HCT116 (cell line): ENCODE results near the gene SIRT7. TPM values are rescaled to one million over a fixed set of nuclear protein-coding genes. Genes with fewer than 3 reads are reported as not detected.

Experiments used
- ATAC-seq: fragments of 200-7000 bp; cut with Tn5 transposase; 2 replicates; pipeline ENCODE4 v1.9.1; 2020; ENCODE audit warnings: mild to moderate bottlenecking, moderate library complexity
- BruUV-seq: library from RNA; stranded (reverse); fragments of 400-500 nt; replicated peaks from 2 replicates; lab custom pipeline; 2021; lab: Mats Ljungman, UMichigan
- CTCF ChIA-PET: fragments of 300-600 bp; sonication (Branson Sonifier 250); formaldehyde crosslinking; loops from one replicate; lab custom pipeline; 2021; ENCODE audit warnings: antibody characterized with exemption; lab: Charles Lee
- POLR2A ChIA-PET: fragments of 300-600, 350-600 bp; sonication (Branson Sonifier 250); formaldehyde crosslinking; loops from one replicate; lab custom pipeline; 2021; ENCODE audit warnings: antibody characterized with exemption; lab: Charles Lee
- RAD21 ChIA-PET, 2 experiments: fragments of 300-600 bp; sonication (Branson Sonifier 250); formaldehyde crosslinking; loops; one replicate each; lab custom pipeline; 2023; ENCODE audit warnings: low total read pairs in 2 of 2; ENCODE audit not compliant: uncharacterized antibody in 2 of 2, unreplicated experiment in 2 of 2, low non-redundant PET in 1 of 2; lab: Charles Lee
- DNase-seq: peaks from one replicate; pipeline ENCODE4 v3.0.0-alpha.2; 2010; ENCODE audit warnings: low read depth, low spot score
- H2AFZ ChIP-seq: fragments of 200-600 bp; shearing (Covaris generic), sonication (generic); 2 replicates; pipeline ENCODE4 v1.6.1; 2017; ENCODE audit warnings: low read depth, mixed run types, mixed read lengths, antibody characterized with exemption, low read length; ENCODE audit not compliant: poor library complexity, severe bottlenecking
- H3K27ac ChIP-seq: 2 replicates; pipeline ENCODE4 v1.5.1; 2012; ENCODE audit warnings: low read depth, low read length
- H3K27me3 ChIP-seq: fragments of 200-600 bp; sonication (generic); 2 replicates; pipeline ENCODE4 v1.6.1; 2016; ENCODE audit warnings: mixed run types, low read length, mixed read lengths; ENCODE audit not compliant: insufficient read depth
- H3K36me3 ChIP-seq, 2 experiments: fragments of 200-500 bp in 1 of 2; fragments of 200-600 bp in 1 of 2; sonication (Bioruptor generic) in 1 of 2; sonication (generic) in 1 of 2; 2 replicates each; pipeline versions ENCODE4 v1.5.1 to v1.6.1; 2014 to 2016; ENCODE audit warnings: low read length in 2 of 2, inconsistent platforms in 1 of 2, mixed read lengths in 1 of 2, mixed run types in 1 of 2; ENCODE audit not compliant: insufficient read depth in 2 of 2, control insufficient read depth in 1 of 2
- H3K4me1 ChIP-seq, 2 experiments: fragments of 200-600 bp in 1 of 2; sonication (generic) in 1 of 2; 2 replicates each; pipeline versions ENCODE4 v1.5.1 to v1.6.1; 2012 to 2017; ENCODE audit warnings: low read length in 2 of 2, inconsistent platforms in 1 of 2, mild to moderate bottlenecking in 1 of 2, mixed read lengths in 1 of 2, mixed run types in 1 of 2, moderate library complexity in 1 of 2; ENCODE audit not compliant: insufficient read depth in 2 of 2, control insufficient read depth in 1 of 2
- H3K4me2 ChIP-seq: fragments of 200-600 bp; sonication (generic); 2 replicates; pipeline ENCODE4 v1.6.1; 2017; ENCODE audit warnings: mixed run types, low read length, mixed read lengths
- H3K4me3 ChIP-seq, 2 experiments: fragments of 200-600 bp in 1 of 2; sonication (generic) in 1 of 2; replicated peaks in 1 of 2; 2 replicates each; pipeline ENCODE4 v1.5.1; 2011 to 2016; ENCODE audit warnings: low read length in 2 of 2, control low read depth in 1 of 2, low read depth in 1 of 2, mild to moderate bottlenecking in 1 of 2, mixed read lengths in 1 of 2, mixed run types in 1 of 2
- H3K79me2 ChIP-seq: fragments of 200-600 bp; sonication (generic); 2 replicates; pipeline ENCODE4 v1.6.1; 2017; ENCODE audit warnings: mild to moderate bottlenecking, mixed run types, low read length, moderate library complexity, mixed read lengths; ENCODE audit not compliant: insufficient read depth
- H3K9ac ChIP-seq: fragments of 200-600 bp; sonication (generic); 2 replicates; pipeline ENCODE4 v1.6.1; 2016; ENCODE audit warnings: low read length, mixed read lengths
- H3K9me2 ChIP-seq: fragments of 200-600 bp; sonication (generic), shearing (Covaris generic); 2 replicates; pipeline ENCODE4 v1.6.1; 2017; ENCODE audit warnings: mixed run types, mild to moderate bottlenecking, moderate library complexity; ENCODE audit not compliant: insufficient read depth
- H3K9me3 ChIP-seq, 2 experiments: fragments of 200-500 bp in 1 of 2; fragments of 200-600 bp in 1 of 2; sonication (Bioruptor generic) in 1 of 2; sonication (generic) in 1 of 2; 2 replicates each; pipeline ENCODE4 v1.6.1; 2014 to 2017; ENCODE audit warnings: low read length in 2 of 2, mixed read lengths in 2 of 2, inconsistent platforms in 1 of 2, low read depth in 1 of 2, mild to moderate bottlenecking in 1 of 2, mixed run types in 1 of 2, moderate library complexity in 1 of 2; ENCODE audit not compliant: control insufficient read depth in 1 of 2, insufficient read depth in 1 of 2
- H4K20me1 ChIP-seq: fragments of 200-600 bp; sonication (generic), shearing (Covaris generic); 2 replicates; pipeline ENCODE4 v1.6.1; 2017; ENCODE audit warnings: mixed run types, mild to moderate bottlenecking, moderate library complexity; ENCODE audit not compliant: insufficient read depth
- ATF3 ChIP-seq: IDR thresholded peaks from 2 replicates; pipeline ENCODE4 v1.6.1; 2012
- EZH2phosphoT487 ChIP-seq: fragments of 200-600 bp; IDR thresholded peaks from 2 replicates; pipeline ENCODE4 v1.6.1; 2018; ENCODE audit warnings: antibody characterized with exemption, borderline replicate concordance
- FOSL1 ChIP-seq: IDR thresholded peaks from 2 replicates; pipeline ENCODE4 v1.6.1; 2012; ENCODE audit warnings: low read depth
- JUND ChIP-seq: IDR thresholded peaks from 2 replicates; pipeline ENCODE4 v1.6.1; 2012
- MAX ChIP-seq: IDR thresholded peaks from 2 replicates; pipeline ENCODE4 v1.6.1; 2012
- POLR2A ChIP-seq: IDR thresholded peaks from 2 replicates; pipeline ENCODE4 v1.7.0; 2011; ENCODE audit warnings: borderline replicate concordance; ENCODE audit not compliant: insufficient read depth, insufficient read length; ENCODE audit errors: extremely low read depth
- REST ChIP-seq: IDR thresholded peaks from 2 replicates; pipeline ENCODE4 v1.6.1; 2012; ENCODE audit warnings: low read depth
- SIN3A ChIP-seq: IDR thresholded peaks from 2 replicates; pipeline ENCODE4 v1.6.1; 2012; ENCODE audit warnings: low read depth
- TCF7L2 ChIP-seq: IDR thresholded peaks from 2 replicates; pipeline ENCODE4 v1.7.0; 2011; ENCODE audit warnings: borderline replicate concordance, inconsistent platforms; ENCODE audit not compliant: insufficient read depth, insufficient read length; ENCODE audit errors: extremely low read depth
- YY1 ChIP-seq: IDR thresholded peaks from 2 replicates; pipeline ENCODE4 v1.6.1; 2011; ENCODE audit warnings: low read length, low read depth, moderate library complexity, mild to moderate bottlenecking; ENCODE audit not compliant: insufficient replicate concordance; ENCODE audit errors: extremely low read depth
- intact Hi-C: fragments of 100-400 bp; cut with micrococcal nuclease; formaldehyde crosslinking; loops from 2 replicates; pipeline ENCODE4 v1.10.0; 2022
- total RNA-seq: library from RNA; stranded (reverse); gene quantifications from one replicate; pipeline ENCODE4 v1.2.1, GENCODE V29; 2021; ENCODE audit not compliant: unreplicated experiment

The SIRT7 gene
- total RNA-seq, 1 experiment from 2014 or later = 62.6 TPM

GRCh38 chr17:81956607-81957589, 38.9 kb upstream of the SIRT7 start:
- DNase-seq (no peak), ATAC-seq (no peak)
- peaks cover 11 to 22% of the 10 kb centered on the region in 2 experiments for H3K4me1 ChIP-seq
- BruUV-seq = no TSS peak
- H4K20me1 ChIP-seq = no peaks in the 10 kb centered on the region
- H2AFZ ChIP-seq = no peak overlapping the region
- TF ChIP-seq SIN3A = no peak
- no peak for TF ChIP-seq ATF3
- no peak for TF ChIP-seq EZH2phosphoT487
- no peak for TF ChIP-seq YY1
- TF ChIP-seq REST = no peak
- no peak for TF ChIP-seq JUND
- no peak for TF ChIP-seq POLR2A
- no peak for TF ChIP-seq MAX
- TF ChIP-seq TCF7L2 = no peak
- TF ChIP-seq FOSL1 = no peak
- no peaks in the 10 kb centered on the region for H3K27me3 ChIP-seq
- ChIA-PET RAD21 (no interaction called here), POLR2A (no interaction called here), CTCF (no interaction called here)
- intact Hi-C loops = no loop called here
- no peak overlapping the region for H3K4me3 ChIP-seq
- no peaks in the 10 kb centered on the region for H3K79me2 ChIP-seq
- H3K27ac ChIP-seq = no peak overlapping the region
- H3K36me3 ChIP-seq = no peaks in the 10 kb centered on the region
- no peaks in the 10 kb centered on the region for H3K9me2 ChIP-seq
- no peak overlapping the region for H3K4me2 ChIP-seq
- H3K9me3 ChIP-seq = no peaks in the 10 kb centered on the region
- no peak overlapping the region for H3K9ac ChIP-seq
